SK-N-SH (cell line): ENCODE measurements around the gene HEMK1. TPM values are rescaled to one million over a fixed set of nuclear protein-coding genes. Genes with fewer than 3 reads are reported as not detected.

Experiments used
- CTCF ChIA-PET: fragments of 300-600, 350-600 bp; formaldehyde crosslinking; extraction: SDS; loops from one replicate; lab custom pipeline; 2021; lab: Yijun Ruan, JAX
- POLR2A ChIA-PET: fragments of 350-600 bp; sonication (Branson Sonifier 250); formaldehyde crosslinking; extraction: SDS; loops from one replicate; lab custom pipeline; 2020; ENCODE audit warnings: antibody characterized with exemption, inconsistent platforms; lab: Yijun Ruan, JAX
- DNase-seq: peaks from one replicate; pipeline ENCODE4 v3.0.0; 2012
- H2AFZ ChIP-seq: fragments of 200-600 bp; sonication (generic); 2 replicates; pipeline ENCODE4 v1.8.1; 2016; ENCODE audit warnings: antibody characterized with exemption, mild to moderate bottlenecking, low read depth
- H3F3A ChIP-seq: fragments of 200-600 bp; sonication (generic); replicated peaks from 2 replicates; pipeline ENCODE3; 2016; ENCODE audit warnings: antibody characterized with exemption, mild to moderate bottlenecking; ENCODE audit not compliant: insufficient read depth
- H3K27ac ChIP-seq, 2 experiments: fragments of 200-500 bp in 1 of 2; fragments of 200-600 bp in 1 of 2; sonication (Bioruptor generic) in 1 of 2; sonication (generic), shearing (Covaris generic) in 1 of 2; 2 replicates each; pipeline versions ENCODE4 v1.5.1 to v1.6.1; 2014 to 2016; ENCODE audit warnings: low read depth in 2 of 2, inconsistent platforms in 1 of 2, low read length in 1 of 2, mild to moderate bottlenecking in 1 of 2, mixed read lengths in 1 of 2
- H3K27me3 ChIP-seq: fragments of 200-600 bp; sonication (generic), shearing (Covaris generic); 2 replicates; pipeline ENCODE4 v1.6.1; 2016; ENCODE audit warnings: mixed run types; ENCODE audit not compliant: insufficient read depth
- H3K36me3 ChIP-seq, 2 experiments: fragments of 200-500 bp in 1 of 2; fragments of 200-600 bp in 1 of 2; sonication (Bioruptor generic) in 1 of 2; sonication (generic) in 1 of 2; replicated peaks in 1 of 2; 2 replicates each; pipeline versions ENCODE3 to v1.5.1; 2014 to 2016; ENCODE audit warnings: low read length in 1 of 2, mild to moderate bottlenecking in 1 of 2; ENCODE audit not compliant: insufficient read depth in 2 of 2, control insufficient read depth in 1 of 2
- H3K4me1 ChIP-seq, 2 experiments: fragments of 200-500 bp in 1 of 2; fragments of 200-600 bp in 1 of 2; sonication (Bioruptor generic) in 1 of 2; sonication (generic), shearing (Covaris generic) in 1 of 2; 2 replicates each; pipeline versions ENCODE4 v1.5.1 to v1.6.1; 2014 to 2016; ENCODE audit warnings: low read depth in 1 of 2, low read length in 1 of 2, mixed run types in 1 of 2; ENCODE audit not compliant: insufficient read depth in 2 of 2, control insufficient read depth in 1 of 2
- H3K4me2 ChIP-seq: fragments of 200-600 bp; sonication (generic), shearing (Covaris generic); 2 replicates; pipeline ENCODE4 v1.6.1; 2017; ENCODE audit warnings: mixed run types
- H3K4me3 ChIP-seq, 2 experiments: fragments of 200-500 bp in 1 of 2; fragments of 200-600 bp in 1 of 2; sonication (Bioruptor generic) in 1 of 2; sonication (generic), shearing (Covaris generic) in 1 of 2; 2 replicates each; pipeline versions ENCODE4 v1.5.1 to v1.8.1; 2014 to 2016; ENCODE audit warnings: low read depth in 2 of 2, inconsistent platforms in 1 of 2, low read length in 1 of 2, mild to moderate bottlenecking in 1 of 2, mixed read lengths in 1 of 2, moderate library complexity in 1 of 2
- H3K79me2 ChIP-seq: fragments of 200-600 bp; sonication (generic); 2 replicates; pipeline ENCODE4 v1.8.1; 2017; ENCODE audit warnings: mild to moderate bottlenecking; ENCODE audit not compliant: insufficient read depth
- H3K9ac ChIP-seq: fragments of 200-600 bp; sonication (generic); 2 replicates; pipeline ENCODE4 v1.6.1; 2017; ENCODE audit warnings: mixed run types
- H3K9me2 ChIP-seq: fragments of 200-600 bp; sonication (generic); 2 replicates; pipeline ENCODE4 v1.6.1; 2017; ENCODE audit warnings: mixed run types
- H3K9me3 ChIP-seq: fragments of 200-600 bp; sonication (generic); 2 replicates; pipeline ENCODE4 v1.6.1; 2017; ENCODE audit warnings: mixed run types, mild to moderate bottlenecking, moderate library complexity
- H4K20me1 ChIP-seq: fragments of 200-600 bp; sonication (generic); 2 replicates; pipeline ENCODE4 v1.6.1; 2017; ENCODE audit warnings: mild to moderate bottlenecking, mixed run types; ENCODE audit not compliant: insufficient read depth
- CTCF ChIP-seq: fragments of 200-600 bp; sonication (generic); IDR thresholded peaks from 2 replicates; pipeline ENCODE4 v1.6.1; 2017; ENCODE audit warnings: antibody characterized with exemption, mild to moderate bottlenecking, moderate library complexity
- EP300 ChIP-seq, 2 experiments: IDR thresholded peaks; 2 replicates each; pipeline versions ENCODE4 v1.4.0 to v1.6.1; 2012; ENCODE audit warnings: borderline replicate concordance in 1 of 2, low read depth in 1 of 2, low read length in 1 of 2
- FOXM1 ChIP-seq: IDR thresholded peaks from 2 replicates; pipeline ENCODE4 v1.4.0; 2012; ENCODE audit warnings: low read depth, mild to moderate bottlenecking
- GABPA ChIP-seq: IDR thresholded peaks from 2 replicates; pipeline ENCODE4 v1.4.0; 2012; ENCODE audit warnings: low read depth, mild to moderate bottlenecking
- IRF3 ChIP-seq: fragments of 150-350 bp; IDR thresholded peaks from 2 replicates; pipeline ENCODE4 v1.6.1; 2016; ENCODE audit warnings: mild to moderate bottlenecking, low read depth, low read length
- JUND ChIP-seq: IDR thresholded peaks from 2 replicates; pipeline ENCODE4 v1.4.0; 2012
- MEF2A ChIP-seq: IDR thresholded peaks from 2 replicates; pipeline ENCODE4 v1.4.0; 2012; ENCODE audit warnings: low read depth, borderline replicate concordance
- MXI1 ChIP-seq: IDR thresholded peaks from 2 replicates; pipeline ENCODE4 v1.6.1; 2012; ENCODE audit warnings: mild to moderate bottlenecking, low read depth, low read length, improper control_type of control experiment
- NFIC ChIP-seq: IDR thresholded peaks from 2 replicates; pipeline ENCODE4 v1.4.0; 2012; ENCODE audit warnings: borderline replicate concordance
- REST ChIP-seq: IDR thresholded peaks from 2 replicates; pipeline ENCODE4 v1.6.1; 2012; ENCODE audit warnings: mild to moderate bottlenecking, low read depth, low read length, moderate library complexity
- SIN3A ChIP-seq: IDR thresholded peaks from 2 replicates; pipeline ENCODE4 v1.6.1; 2012; ENCODE audit warnings: low read depth, mild to moderate bottlenecking, low read length, moderate library complexity, borderline replicate concordance
- TAF1 ChIP-seq: IDR thresholded peaks from 2 replicates; pipeline ENCODE4 v1.6.1; 2012; ENCODE audit warnings: low read depth, mild to moderate bottlenecking, low read length, moderate library complexity, borderline replicate concordance
- YY1 ChIP-seq: IDR thresholded peaks from 2 replicates; pipeline ENCODE4 v1.4.0; 2012; ENCODE audit warnings: low read depth, mild to moderate bottlenecking
- WGBS: methylation state at CpG from one replicate; pipeline ENCODE4 v1.1.6; 2017; ENCODE audit warnings: low lambda C conversion rate; 5-methylcytosine and 5-hydroxymethylcytosine counted together
- polyA plus RNA-seq, 3 experiments: library from polyadenylated mRNA; depleted of rRNA; stranded (reverse); fragments of >200 nt; gene quantifications; 2 replicates each; pipeline ENCODE4 v1.2.3, GENCODE V29; 2012

HEMK1 gene
- polyA plus RNA-seq, 1 of the 3 experiments (the other 2 are of a cell fraction): 15.4 TPM

- H2AFZ ChIP-seq: no peak overlapping the region
- TF ChIP-seq FOXM1 (no peak), REST (no peak), MEF2A (no peak), IRF3 (no peak), SIN3A (no peak), MXI1 (no peak), GABPA (no peak), EP300 (IDR thresholded peaks at IDR 0.05; ENCODE audit: borderline replicate concordance in 1 of 2, low read depth in 1 of 2, low read length in 1 of 2) (no peak), CTCF (no peak), JUND (no peak), TAF1 (no peak), YY1 (no peak), NFIC (no peak)
- H3K79me2 ChIP-seq: no peaks in the 10 kb centered on the region
- H4K20me1 ChIP-seq: no peaks in the 10 kb centered on the region
- no peak overlapping the region for H3K4me3 ChIP-seq
- DNase-seq: no peak
- H3K27me3 ChIP-seq: no peaks in the 10 kb centered on the region
- H3K9ac ChIP-seq: no peak overlapping the region
- WGBS: 100% methylated on average over 1 of the region's 1 CpG
- CTCF ChIA-PET: interaction anchor here (1.2 to 25.1 kb wide), 6 partner anchors 11 to 752 kb away, joined by 3 to 648 read pairs (median 85); partner anchors contain the start of genes C3orf18, DOCK3 and HEMK1
- no peaks in the 10 kb centered on the region for H3K36me3 ChIP-seq
- peaks cover 7% of the 10 kb centered on the region for H3F3A ChIP-seq
- no peaks in the 10 kb centered on the region for H3K9me2 ChIP-seq
- no peak overlapping the region for H3K27ac ChIP-seq
- POLR2A ChIA-PET: interaction anchor here (1.4 kb wide), 1 partner anchor 31 kb away, joined by 3 read pairs; no protein-coding TSS in a partner anchor
- no peaks in the 10 kb centered on the region for H3K9me3 ChIP-seq
- H3K4me1 ChIP-seq: peaks cover 5 to 20% of the 10 kb centered on the region in 2 experiments; a peak in 1 of 4 replicates
- no peak overlapping the region for H3K4me2 ChIP-seq
Observed at GRCh38 chr3:50620420-50620819, 51.1 kb downstream of the HEMK1 start.
